ENCODE measurements around the gene SLC9A5.

- TF ChIP-seq RAD21 (IDR thresholded peaks at IDR 0.05) (no peak), CTCF (IDR thresholded peaks at IDR 0.05; ENCODE audit: low read depth, low read length, missing input control) (no peak), MAX (IDR thresholded peaks at IDR 0.05) (no peak), TAF1 (conservative IDR thresholded peaks at IDR 0.05) (no peak), REST (IDR thresholded peaks at IDR 0.05) (no peak), ZBTB33 (IDR thresholded peaks at IDR 0.05) (no peak), YY1 (IDR thresholded peaks at IDR 0.05) (no peak), GABPA (IDR thresholded peaks at IDR 0.05 in 1 of 2, conservative IDR thresholded peaks at IDR 0.05 in 1 of 2) (no peak), JUND (IDR thresholded peaks at IDR 0.05) (no peak), EGR1 (IDR thresholded peaks at IDR 0.05; ENCODE audit: low read depth in 2 of 2) (no peak)
Measured at GRCh38 chr16:67207249-67208091, 41.3 kb upstream of the SLC9A5 start.
